HUES64 (cell line): ENCODE data around the gene JDP2.
"Not testable (repeated sequence)": the region's sequence is repeated elsewhere in the genome, so short reads cannot be mapped to it uniquely, and the experiment has no call there.

Source experiments
- H3K27ac ChIP-seq: 2 replicates; pipeline ENCODE4 v1.7.0; 2013; ENCODE audit warnings: low read depth, low read length, inconsistent platforms
- H3K27me3 ChIP-seq: 2 replicates; pipeline ENCODE4 v1.6.1; 2013; ENCODE audit warnings: mild to moderate bottlenecking, low read length; ENCODE audit not compliant: insufficient read depth
- H3K36me3 ChIP-seq: 2 replicates; pipeline ENCODE4 v1.6.1; 2013; ENCODE audit warnings: mild to moderate bottlenecking, low read length; ENCODE audit not compliant: insufficient read depth
- H3K4me1 ChIP-seq: 2 replicates; pipeline ENCODE4 v1.6.1; 2013; ENCODE audit warnings: mild to moderate bottlenecking, low read length, moderate library complexity; ENCODE audit not compliant: insufficient read depth
- H3K4me3 ChIP-seq: 2 replicates; pipeline ENCODE4 v1.5.1; 2013; ENCODE audit warnings: mild to moderate bottlenecking, low read length, moderate library complexity
- H3K9ac ChIP-seq: 2 replicates; pipeline ENCODE4 v1.6.1; 2013; ENCODE audit warnings: mild to moderate bottlenecking, low read depth, low read length
- H3K9me3 ChIP-seq: 2 replicates; pipeline ENCODE4 v1.6.1; 2013; ENCODE audit warnings: low read depth, low read length; ENCODE audit not compliant: insufficient read depth
- WGBS: fragments of 150-250, 120-280 bp; methylation state at CpG from one replicate; pipeline ENCODE4 v1.1.7; 2013; ENCODE audit warnings: missing lambda C conversion rate; 5-methylcytosine and 5-hydroxymethylcytosine counted together

JDP2 gene

GRCh38 chr14:75469606-75470237, 41.9 kb downstream of the JDP2 start:
- Histone ChIP-seq H3K9ac (no peak overlapping the region), H3K4me3 (no peak overlapping the region), H3K4me1 (no peaks in the 10 kb centered on the region), H3K36me3 (peaks cover 35% of the 10 kb centered on the region), H3K9me3 (no peaks in the 10 kb centered on the region), H3K27ac (no peak overlapping the region), H3K27me3 (no peaks in the 10 kb centered on the region)
- 94% methylated on average over 25 of the region's 25 CpGs for WGBS

- Histone ChIP-seq H3K27me3 (no peaks in the 10 kb centered on the region), H3K27ac (no peak overlapping the region), H3K4me1 (no peaks in the 10 kb centered on the region), H3K36me3 (peaks cover 35% of the 10 kb centered on the region), H3K9me3 (no peaks in the 10 kb centered on the region), H3K4me3 (no peak overlapping the region), H3K9ac (no peak overlapping the region)
- WGBS = 96% methylated on average over 12 of the region's 12 CpGs
Observed at GRCh38 chr14:75470238-75470797, 42.5 kb downstream of the JDP2 start.

GRCh38 chr14:75471059-75471458, 43.2 kb downstream of the JDP2 start:
- no peak overlapping the region for H3K9ac ChIP-seq
- 90% methylated on average over 5 of the region's 5 CpGs for WGBS
- no peak overlapping the region for H3K27ac ChIP-seq
- H3K27me3 ChIP-seq = no peaks in the 10 kb centered on the region
- H3K4me3 ChIP-seq = no peak overlapping the region
- H3K4me1 ChIP-seq = no peaks in the 10 kb centered on the region
- peaks cover 35% of the 10 kb centered on the region for H3K36me3 ChIP-seq
- H3K9me3 ChIP-seq = no peaks in the 10 kb centered on the region

GRCh38 chr14:75474127-75474526, 46.3 kb downstream of the JDP2 start:
- 91% methylated on average over 6 of the region's 6 CpGs for WGBS
- not testable (repeated sequence) for H3K4me1 ChIP-seq, H3K27me3 ChIP-seq, H3K27ac ChIP-seq, H3K9me3 ChIP-seq, H3K4me3 ChIP-seq, H3K9ac ChIP-seq
- H3K36me3 ChIP-seq = peaks cover 32% of the 10 kb centered on the region

GRCh38 chr14:75476274-75476995, 48.6 kb downstream of the JDP2 start:
- H3K4me1 ChIP-seq = peaks cover 12% of the 10 kb centered on the region
- H3K36me3 ChIP-seq = peaks cover 10% of the 10 kb centered on the region
- no peaks in the 10 kb centered on the region for H3K27me3 ChIP-seq
- H3K9ac ChIP-seq = no peak overlapping the region
- no peak overlapping the region for H3K27ac ChIP-seq
- WGBS = 89% methylated on average over 11 of the region's 11 CpGs
- H3K4me3 ChIP-seq = no peak overlapping the region
- no peaks in the 10 kb centered on the region for H3K9me3 ChIP-seq

- H3K9me3 ChIP-seq = no peaks in the 10 kb centered on the region
- H3K27ac ChIP-seq = no peak overlapping the region
- no peaks in the 10 kb centered on the region; the same call in 1 of the 2 replicates for H3K36me3 ChIP-seq
- WGBS = 94% methylated on average over 5 of the region's 5 CpGs
- H3K9ac ChIP-seq = no peak overlapping the region
- peaks cover 12% of the 10 kb centered on the region for H3K4me1 ChIP-seq
- no peaks in the 10 kb centered on the region for H3K27me3 ChIP-seq
- H3K4me3 ChIP-seq = no peak overlapping the region
Observed at GRCh38 chr14:75477881-75478280, 50.1 kb downstream of the JDP2 start.

GRCh38 chr14:75479770-75480600, 52.2 kb downstream of the JDP2 start:
- H3K4me1 ChIP-seq = peaks cover 12% of the 10 kb centered on the region
- H3K36me3 ChIP-seq = no peaks in the 10 kb centered on the region; the same call in 1 of the 2 replicates
- H3K4me3 ChIP-seq = no peak overlapping the region
- no peak overlapping the region for H3K9ac ChIP-seq
- H3K27ac ChIP-seq = peak overlapping the region; percentile 82; the same call in 1 of the 2 replicates
- 26% methylated on average over 11 of the region's 11 CpGs for whole genome bisulfite sequencing
- no peaks in the 10 kb centered on the region for H3K27me3 ChIP-seq
- H3K9me3 ChIP-seq = no peaks in the 10 kb centered on the region

- no peaks in the 10 kb centered on the region for H3K27me3 ChIP-seq
- H3K4me3 ChIP-seq = no peak overlapping the region
- H3K9ac ChIP-seq = no peak overlapping the region
- H3K36me3 ChIP-seq = no peaks in the 10 kb centered on the region
- no peaks in the 10 kb centered on the region for H3K9me3 ChIP-seq
- WGBS = 95% methylated on average over 4 of the region's 4 CpGs
- no peak overlapping the region for H3K27ac ChIP-seq
- H3K4me1 ChIP-seq = peaks cover 12% of the 10 kb centered on the region
Observed at GRCh38 chr14:75482366-75482765, 54.5 kb downstream of the JDP2 start.

- H3K4me1 ChIP-seq = peaks cover 10% of the 10 kb centered on the region
- WGBS = 85% methylated on average over 4 of the region's 4 CpGs
- H3K9ac ChIP-seq = no peak overlapping the region
- no peaks in the 10 kb centered on the region for H3K9me3 ChIP-seq
- H3K27me3 ChIP-seq = no peaks in the 10 kb centered on the region
- H3K36me3 ChIP-seq = no peaks in the 10 kb centered on the region
- no peak overlapping the region for H3K4me3 ChIP-seq
- H3K27ac ChIP-seq = no peak overlapping the region
Observed at GRCh38 chr14:75484711-75485429, 57.0 kb downstream of the JDP2 start.

GRCh38 chr14:75486318-75486717, 58.5 kb downstream of the JDP2 start:
- H3K4me1 ChIP-seq = no peaks in the 10 kb centered on the region
- no peaks in the 10 kb centered on the region for H3K9me3 ChIP-seq
- no peaks in the 10 kb centered on the region for H3K27me3 ChIP-seq
- 100% methylated on average over 1 of the region's 1 CpG for WGBS
- H3K9ac ChIP-seq = no peak overlapping the region
- H3K4me3 ChIP-seq = no peak overlapping the region
- H3K27ac ChIP-seq = no peak overlapping the region
- H3K36me3 ChIP-seq = no peaks in the 10 kb centered on the region
